ENCODE measurements around the gene PTRHD1.
A peak's percentile ranks its signal among the peaks of the same experiment; 100 is the strongest.
"Not testable (repeated sequence)": the region's sequence is repeated elsewhere in the genome, so short reads cannot be mapped to it uniquely, and the experiment has no call there.

PTRHD1 gene, protein sequence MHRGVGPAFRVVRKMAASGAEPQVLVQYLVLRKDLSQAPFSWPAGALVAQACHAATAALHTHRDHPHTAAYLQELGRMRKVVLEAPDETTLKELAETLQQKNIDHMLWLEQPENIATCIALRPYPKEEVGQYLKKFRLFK

GRCh38 chr2:24792874-24793760 lies at the start of gene PTRHD1, which contains the start of gene CENPO:
Gene PTRHD1 (minus strand): TSS chr2:24793391. CDS start chr2:24793377, 14 bp downstream.
Gene CENPO (plus strand): TSS chr2:24793425. CDS start chr2:24793920, 495 bp downstream.
- DNase-seq (ENCODE audit: low spot score) = peak; percentile 96

DNA sequence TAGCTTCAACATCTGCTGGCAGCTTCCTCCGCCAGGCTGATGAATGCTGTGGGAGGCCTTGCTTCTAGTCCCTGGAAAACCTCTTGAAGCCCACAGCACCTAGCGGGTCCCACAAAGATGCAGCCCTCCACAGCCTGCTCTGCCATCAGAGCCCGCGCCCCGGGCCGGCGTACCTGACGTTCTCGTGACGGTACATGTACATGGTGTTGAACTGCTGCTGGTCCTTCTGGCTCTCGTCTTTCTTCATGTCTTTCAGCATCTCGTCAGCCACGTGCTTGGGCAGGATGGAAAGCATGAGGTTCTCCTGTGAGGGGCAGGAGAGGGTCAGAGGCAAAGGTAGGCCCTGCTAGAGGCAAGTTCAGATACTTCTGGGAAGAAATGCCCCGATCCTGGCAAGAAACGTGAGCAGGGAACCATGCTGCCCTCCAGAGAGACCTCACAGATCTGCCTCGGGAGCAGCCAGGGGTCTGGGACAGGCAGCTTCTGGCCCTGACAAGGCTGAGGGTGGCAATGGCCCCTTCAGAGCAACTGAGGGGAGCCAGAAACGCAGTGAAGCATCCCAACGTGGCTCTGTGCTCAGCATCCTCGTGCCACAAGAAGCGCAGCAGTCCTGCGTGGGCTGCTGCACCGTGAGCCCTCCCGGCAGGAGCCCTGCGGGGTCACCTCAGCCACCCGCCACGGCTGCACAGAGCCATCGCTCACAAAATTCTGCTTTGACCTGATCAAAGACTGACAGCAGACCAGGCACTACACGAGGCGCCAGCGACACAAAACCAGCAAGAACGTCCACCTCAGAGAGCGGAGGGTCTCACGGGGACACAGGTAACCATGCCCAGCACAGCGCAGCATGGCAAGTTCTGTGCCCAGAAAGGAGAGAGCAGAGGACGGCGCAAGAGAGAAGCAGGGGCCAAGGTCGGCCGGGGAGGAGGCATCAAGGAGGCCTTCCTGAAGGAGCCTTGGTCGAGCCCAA lies 49.2 kb upstream of the PTRHD1 start:
- no peak for DNase-seq (ENCODE audit: low spot score)

DNA sequence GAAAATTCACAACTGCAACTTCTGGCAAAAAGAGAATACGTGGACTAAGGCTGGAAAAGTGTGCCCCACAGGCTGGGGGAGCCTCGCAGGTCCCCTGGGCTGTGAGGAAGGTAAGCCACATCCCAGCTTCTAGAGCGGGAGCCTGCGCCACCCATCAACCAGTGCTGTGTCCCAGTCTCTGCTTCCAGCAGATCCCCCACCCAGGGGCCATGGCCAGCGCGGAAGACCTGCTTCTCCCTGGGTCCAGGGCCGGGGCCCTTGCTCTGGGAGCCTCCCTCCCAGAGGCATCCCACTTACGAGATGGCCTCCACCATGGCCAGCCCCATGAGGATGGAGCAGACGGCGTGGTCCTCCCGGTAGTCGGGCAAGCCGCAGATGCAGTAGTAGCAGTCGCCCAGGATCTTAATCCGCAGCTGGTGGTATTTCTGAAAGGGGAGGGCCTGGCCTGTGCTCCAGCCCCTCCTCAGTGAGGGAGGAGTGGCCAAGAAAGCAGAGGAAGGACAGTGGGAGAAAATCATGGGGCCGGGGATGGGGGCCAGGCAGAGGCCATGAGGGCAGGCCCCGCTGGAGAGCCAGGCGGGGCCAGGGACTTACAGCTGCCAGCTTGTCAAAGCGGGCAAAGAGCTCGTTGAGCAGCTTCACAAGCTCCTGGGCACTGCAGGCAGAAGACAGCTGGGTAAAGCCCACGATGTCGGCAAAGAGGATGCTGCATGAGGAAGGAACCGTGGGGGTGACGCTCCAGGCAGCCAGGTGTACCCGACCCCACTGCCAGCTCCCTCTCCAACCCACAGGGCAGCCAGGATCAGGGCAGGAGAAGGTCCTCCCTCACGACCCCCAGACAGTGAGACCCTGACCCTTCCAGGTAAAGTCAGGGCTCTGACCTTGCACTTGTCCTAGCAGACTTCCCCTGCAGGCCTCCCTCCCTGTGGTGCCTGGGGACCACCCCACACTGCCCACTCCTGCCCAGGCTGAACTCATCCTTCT lies 48.1 kb upstream of the PTRHD1 start:
- no peak for DNase-seq (ENCODE audit: low spot score)

DNA sequence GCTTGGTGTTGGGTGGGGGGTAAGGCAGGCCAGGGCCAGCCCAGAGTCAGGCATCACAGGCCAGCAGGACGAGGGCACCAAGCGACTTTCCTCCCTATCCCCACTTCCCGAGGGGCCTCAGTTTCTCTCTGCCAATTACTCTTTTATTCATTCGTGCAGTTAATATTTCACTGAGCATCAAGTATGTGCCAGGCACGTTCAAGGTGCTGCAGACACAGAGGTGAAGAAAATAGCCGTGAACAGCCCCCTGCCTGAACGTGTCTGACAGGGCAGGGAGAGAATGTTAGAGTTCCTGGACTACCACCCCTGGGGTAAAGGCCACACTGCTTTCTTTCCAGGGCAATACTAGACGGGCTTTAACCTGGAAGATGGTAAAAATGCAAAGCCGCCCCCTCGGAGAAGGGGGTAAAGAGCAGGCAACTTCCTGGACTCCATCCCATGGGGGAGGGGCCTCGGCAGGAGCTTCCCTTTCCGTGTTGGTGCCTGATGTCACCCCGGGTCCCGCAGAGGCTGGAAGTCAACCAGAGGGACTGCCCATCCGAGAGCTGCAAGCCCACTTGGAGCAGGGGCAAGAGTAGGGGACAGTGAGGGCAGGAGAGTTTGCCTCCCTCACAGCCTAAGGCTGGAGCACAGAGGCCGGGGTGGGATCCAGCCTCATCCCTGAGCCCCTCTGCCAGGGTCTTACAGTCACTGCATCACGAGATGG lies 47.1 kb upstream of the PTRHD1 start:
- no peak for DNase-seq (ENCODE audit: low spot score)

DNA sequence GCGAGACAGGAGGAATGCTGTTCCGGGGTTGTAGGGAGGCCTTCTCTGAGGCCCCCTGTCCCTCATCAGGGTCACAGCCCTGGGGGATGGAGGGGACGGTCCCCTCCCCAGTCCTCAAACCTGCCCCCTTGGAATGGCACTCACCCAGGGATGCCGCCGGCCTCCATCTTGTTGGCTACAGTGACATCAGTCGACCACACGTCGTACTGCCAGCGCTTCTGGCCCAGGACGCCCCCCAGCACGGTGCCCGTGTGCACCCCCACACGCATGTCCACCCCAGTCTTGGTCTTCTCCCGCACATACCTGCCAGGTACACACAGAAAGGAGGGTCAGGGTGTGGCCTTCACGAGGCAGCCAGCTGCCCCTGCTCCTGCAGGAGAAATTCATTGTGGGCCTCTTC lies 46.5 kb upstream of the PTRHD1 start:
- DNase-seq (ENCODE audit: low spot score) = no peak

- no peak for DNase-seq (ENCODE audit: low spot score)
These were observed 45.4 kb upstream of the PTRHD1 start for GRCh38 chr2:24838541-24838940.

GRCh38 chr2:24837996-24838513 lies 44.9 kb upstream of the PTRHD1 start:
- no peak for DNase-seq (ENCODE audit: low spot score)

GRCh38 chr2:24836706-24837105 lies 43.5 kb upstream of the PTRHD1 start:
- no peak for DNase-seq (ENCODE audit: low spot score)

- no peak for DNase-seq (ENCODE audit: low spot score)
These were observed 43.0 kb upstream of the PTRHD1 start for GRCh38 chr2:24836206-24836605.

GRCh38 chr2:24835411-24835810 lies 42.2 kb upstream of the PTRHD1 start:
- DNase-seq (ENCODE audit: low spot score) = not testable (repeated sequence)

DNA sequence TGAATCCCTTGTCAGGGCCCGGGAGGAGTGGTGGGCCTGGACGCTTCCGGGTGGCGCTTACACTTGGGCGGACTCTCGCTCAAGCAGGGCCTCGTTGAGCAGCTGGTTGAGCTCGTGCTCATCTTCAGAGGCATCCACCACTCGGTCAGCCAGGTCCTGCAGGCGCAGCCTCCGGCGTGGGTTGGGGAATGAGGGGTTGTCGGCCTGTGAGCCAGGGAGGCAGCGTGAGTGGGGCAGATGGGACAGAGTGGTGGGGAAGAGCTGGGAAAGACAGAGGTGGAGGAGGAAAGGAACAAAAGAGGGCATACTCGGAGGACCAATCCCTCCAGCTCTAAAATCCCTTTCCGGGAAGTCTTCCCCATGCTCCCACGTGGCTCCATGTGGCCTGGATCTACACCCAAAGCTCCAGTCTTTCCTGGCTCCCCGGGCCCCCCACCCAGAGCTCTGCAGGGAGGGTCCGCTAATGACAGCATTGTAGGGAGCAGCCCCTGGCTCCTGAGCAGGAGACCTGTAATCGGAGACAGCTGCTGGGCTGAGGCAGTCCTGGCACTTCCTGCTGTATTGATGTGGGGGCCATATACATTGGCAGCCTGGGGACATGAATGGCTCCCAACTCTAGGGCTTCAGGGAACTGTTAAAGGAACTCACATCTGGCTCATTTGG lies 41.7 kb upstream of the PTRHD1 start:
- no peak for DNase-seq (ENCODE audit: low spot score)

DNA sequence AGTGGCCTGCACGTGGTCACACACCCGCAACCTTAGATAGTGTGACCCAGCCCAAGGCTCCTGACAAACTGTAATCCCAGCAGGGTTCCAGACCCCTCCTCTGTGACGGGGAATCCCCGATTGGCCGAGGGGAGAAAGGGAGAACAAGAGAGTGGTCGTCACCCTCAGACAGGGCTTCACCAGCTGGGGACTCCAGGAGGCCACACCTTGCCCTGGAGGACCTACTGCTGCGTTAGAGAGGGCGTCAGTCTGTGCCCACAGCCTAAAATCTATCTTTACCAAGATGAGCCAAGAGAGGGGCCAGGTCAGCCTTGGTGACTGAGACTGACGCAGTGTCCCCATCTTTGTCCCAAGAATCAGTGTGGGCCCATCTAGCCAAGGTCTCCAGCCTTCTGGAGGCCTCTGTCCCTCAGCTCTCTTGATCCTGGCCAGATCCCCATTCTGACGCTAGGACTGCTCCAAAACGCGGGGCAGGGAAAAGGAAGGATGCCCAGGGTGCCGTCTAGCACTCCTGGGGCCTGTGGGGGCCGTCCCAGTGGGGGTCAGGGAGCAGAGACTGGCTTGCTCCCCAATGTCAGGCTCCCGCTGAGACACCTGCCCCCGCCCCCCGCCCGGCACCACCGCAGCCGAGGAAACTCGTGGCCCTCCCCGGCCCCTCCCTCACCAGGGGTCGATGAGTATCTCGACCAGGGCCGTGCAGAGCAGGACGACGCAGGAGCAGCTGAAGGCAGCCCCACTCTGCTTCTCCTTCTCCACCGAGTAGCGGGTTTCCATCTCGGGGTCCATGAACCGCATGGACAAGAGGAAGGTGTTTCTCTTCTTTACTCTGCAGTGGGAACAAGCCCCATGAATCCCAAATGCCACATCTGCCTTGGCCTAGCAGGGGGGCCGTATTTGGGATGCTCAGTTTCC lies 40.9 kb upstream of the PTRHD1 start:
- no peak for DNase-seq (ENCODE audit: low spot score)

- no peak for DNase-seq (ENCODE audit: low spot score)
These were observed 39.9 kb upstream of the PTRHD1 start for GRCh38 chr2:24832931-24833701.

DNA sequence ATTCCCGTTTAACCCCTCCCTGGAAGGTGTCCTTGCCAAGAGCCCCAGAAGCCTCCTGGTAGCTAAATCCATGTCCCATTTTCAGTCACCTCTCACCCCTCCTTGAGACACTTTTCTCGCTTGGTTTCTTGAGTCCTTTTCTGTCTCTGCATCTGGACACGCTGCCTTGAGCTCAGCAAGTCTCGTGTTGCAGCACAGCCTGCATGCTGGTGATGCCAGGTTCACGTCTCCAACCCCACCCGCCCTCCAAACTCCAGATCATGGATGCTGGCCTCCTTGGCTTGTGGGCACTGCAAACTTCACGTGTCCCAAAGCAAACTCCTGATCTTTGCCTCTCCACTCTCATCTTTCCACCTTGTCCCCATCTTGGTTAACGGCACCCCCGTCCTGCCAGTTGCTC lies 39.3 kb upstream of the PTRHD1 start:
- no peak for DNase-seq (ENCODE audit: low spot score)

- DNase-seq (ENCODE audit: low spot score) = peak; percentile 90
These were observed 38.9 kb upstream of the PTRHD1 start for GRCh38 chr2:24832073-24832461.

DNA sequence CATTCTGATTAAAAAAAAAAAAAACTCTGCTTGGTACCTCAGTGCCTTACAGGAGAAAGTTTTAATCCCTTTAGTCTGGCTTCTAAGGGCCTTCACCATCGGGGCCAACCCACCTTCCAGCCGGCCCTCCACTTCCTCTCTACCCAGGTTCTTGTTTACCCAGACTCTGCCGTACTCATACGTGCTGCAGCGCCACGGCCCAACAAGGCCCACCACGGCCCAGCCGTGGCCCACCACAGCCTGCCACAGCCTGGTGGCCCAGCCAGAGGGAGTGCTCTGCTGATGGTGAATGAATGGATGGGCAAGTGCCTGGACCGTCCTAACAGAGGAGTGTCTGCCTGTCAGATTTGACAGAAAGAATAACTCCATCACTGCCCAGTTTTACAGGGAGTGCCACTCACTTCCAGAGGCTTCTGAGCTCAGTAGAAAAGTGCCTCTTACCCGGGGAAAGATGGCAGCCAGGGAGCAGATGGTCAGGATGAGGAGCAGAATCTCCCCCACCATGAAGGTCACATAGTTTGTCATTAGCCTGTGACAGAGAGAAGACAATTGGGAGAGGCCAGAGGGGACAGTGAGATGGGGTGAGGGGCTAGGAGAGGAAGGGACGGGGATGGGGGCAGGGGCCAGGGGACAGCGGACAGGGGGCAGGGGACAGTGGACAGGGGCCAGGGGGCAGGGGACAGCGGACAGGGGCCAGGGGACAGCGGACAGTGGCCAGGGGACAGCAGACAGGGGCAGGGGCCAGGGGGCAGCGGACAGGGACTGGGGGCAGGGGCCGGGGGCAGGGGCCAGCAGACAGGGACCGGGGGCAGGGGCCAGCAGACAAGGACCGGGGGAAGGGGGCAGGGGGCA lies 38.3 kb upstream of the PTRHD1 start:
- no peak for DNase-seq (ENCODE audit: low spot score)

DNA sequence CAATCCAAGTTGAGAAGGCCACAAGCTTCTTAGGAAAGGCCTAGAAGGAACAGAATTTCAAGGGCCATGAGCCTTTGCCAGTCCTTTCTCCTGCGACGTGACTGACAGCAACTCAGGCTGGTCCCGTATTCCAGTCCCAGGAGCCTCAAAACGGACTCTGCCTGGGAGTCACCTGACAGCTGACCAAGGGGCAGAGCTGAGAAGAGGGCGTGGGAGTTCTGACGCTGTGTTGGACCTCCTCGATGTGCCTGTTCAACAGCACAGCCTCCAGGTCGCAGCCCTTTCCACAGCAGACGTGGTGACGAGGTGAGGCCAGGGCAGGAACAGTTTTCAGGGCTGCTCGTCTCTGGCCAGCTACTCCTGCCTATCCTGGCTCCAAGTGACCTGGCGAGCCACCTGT lies 37.6 kb upstream of the PTRHD1 start:
- no peak for DNase-seq (ENCODE audit: low spot score)

All from globus pallidus (tissue), 1 donor.